ENCODE results near the gene GREB1.

GRCh38 chr2:11621410-11621809 is 87.6 kb downstream of the GREB1 start:
- TF ChIP-seq CTCF (conservative IDR thresholded peaks at IDR 0.05 in 1 of 2, IDR thresholded peaks at IDR 0.05 in 1 of 2; ENCODE audit: extremely low read depth in 1 of 2, insufficient read depth in 1 of 2, low read depth in 1 of 2, low read length in 2 of 2) (no peak), EZH2 (IDR thresholded peaks at IDR 0.05; ENCODE audit: borderline replicate concordance, low read length) (no peak)
